ENCODE results near the gene UQCC2.

Gene UQCC2

GRCh38 chr6:33683051-33683571, 28.4 kb downstream of the UQCC2 start:
- no peaks in the 10 kb centered on the region for H4K20me1 ChIP-seq (ENCODE audit: insufficient read depth, low read length)
- no peak overlapping the region for H3K4me3 ChIP-seq (ENCODE audit: low read depth, low read length, poor library complexity, severe bottlenecking)
- no peaks in the 10 kb centered on the region for H3F3A ChIP-seq (ENCODE audit: insufficient read depth, low read length)
- H2AFZ ChIP-seq (ENCODE audit: low read length) = no peak overlapping the region
- H3K4me2 ChIP-seq (ENCODE audit: low read length) = no peak overlapping the region
- no peaks in the 10 kb centered on the region for H3K79me2 ChIP-seq (ENCODE audit: insufficient read depth, low read length)
- H3K9me3 ChIP-seq (ENCODE audit: low read length) = no peaks in the 10 kb centered on the region
- H3K9me2 ChIP-seq (ENCODE audit: low read depth, low read length) = no peaks in the 10 kb centered on the region
- peaks cover 96% of the 10 kb centered on the region for H3K36me3 ChIP-seq (ENCODE audit: insufficient read depth, low read length)
- H3K9ac ChIP-seq (ENCODE audit: low read length) = no peak overlapping the region
- H3K27me3 ChIP-seq (ENCODE audit: insufficient read depth, low read length) = no peaks in the 10 kb centered on the region
- no peaks in the 10 kb centered on the region for H3K4me1 ChIP-seq (ENCODE audit: insufficient read depth, low read length, severe bottlenecking)
- H3K27ac ChIP-seq (ENCODE audit: low read depth, low read length, poor library complexity, severe bottlenecking) = no peak overlapping the region
- no peak for TF ChIP-seq EZH2 (IDR thresholded peaks at IDR 0.05; ENCODE audit: borderline replicate concordance, low read length)
- TF ChIP-seq, protein P1, sequence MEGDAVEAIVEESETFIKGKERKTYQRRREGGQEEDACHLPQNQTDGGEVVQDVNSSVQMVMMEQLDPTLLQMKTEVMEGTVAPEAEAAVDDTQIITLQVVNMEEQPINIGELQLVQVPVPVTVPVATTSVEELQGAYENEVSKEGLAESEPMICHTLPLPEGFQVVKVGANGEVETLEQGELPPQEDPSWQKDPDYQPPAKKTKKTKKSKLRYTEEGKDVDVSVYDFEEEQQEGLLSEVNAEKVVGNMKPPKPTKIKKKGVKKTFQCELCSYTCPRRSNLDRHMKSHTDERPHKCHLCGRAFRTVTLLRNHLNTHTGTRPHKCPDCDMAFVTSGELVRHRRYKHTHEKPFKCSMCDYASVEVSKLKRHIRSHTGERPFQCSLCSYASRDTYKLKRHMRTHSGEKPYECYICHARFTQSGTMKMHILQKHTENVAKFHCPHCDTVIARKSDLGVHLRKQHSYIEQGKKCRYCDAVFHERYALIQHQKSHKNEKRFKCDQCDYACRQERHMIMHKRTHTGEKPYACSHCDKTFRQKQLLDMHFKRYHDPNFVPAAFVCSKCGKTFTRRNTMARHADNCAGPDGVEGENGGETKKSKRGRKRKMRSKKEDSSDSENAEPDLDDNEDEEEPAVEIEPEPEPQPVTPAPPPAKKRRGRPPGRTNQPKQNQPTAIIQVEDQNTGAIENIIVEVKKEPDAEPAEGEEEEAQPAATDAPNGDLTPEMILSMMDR (IDR thresholded peaks at IDR 0.05; ENCODE audit: low read length) = no peak

DNA sequence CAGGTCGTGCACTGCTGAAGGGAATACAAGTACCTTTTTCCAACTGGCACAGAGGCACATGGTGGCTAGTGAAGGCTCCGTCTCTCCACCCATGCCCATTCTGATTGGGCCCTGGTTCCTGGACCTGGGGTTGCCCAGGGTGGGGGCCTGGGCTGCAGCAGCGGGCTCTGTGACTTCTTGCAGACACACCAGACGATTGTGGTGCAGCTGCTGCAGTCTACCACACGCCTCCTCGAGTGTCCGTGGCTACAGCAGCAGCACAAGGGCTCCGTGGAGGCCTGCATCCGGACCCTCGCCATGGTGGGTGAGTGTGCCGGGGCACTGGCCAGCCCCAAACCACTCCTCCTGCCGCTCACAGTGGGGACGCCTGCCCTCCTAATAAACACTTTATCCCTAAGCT, 29.2 kb downstream of the UQCC2 start:
- H3K79me2 ChIP-seq (ENCODE audit: insufficient read depth, low read length) = no peaks in the 10 kb centered on the region
- H3K4me1 ChIP-seq (ENCODE audit: insufficient read depth, low read length, severe bottlenecking) = no peaks in the 10 kb centered on the region
- H3K9me3 ChIP-seq (ENCODE audit: low read length) = no peaks in the 10 kb centered on the region
- H3K4me3 ChIP-seq (ENCODE audit: low read depth, low read length, poor library complexity, severe bottlenecking) = no peak overlapping the region
- H4K20me1 ChIP-seq (ENCODE audit: insufficient read depth, low read length) = no peaks in the 10 kb centered on the region
- no peaks in the 10 kb centered on the region for H3F3A ChIP-seq (ENCODE audit: insufficient read depth, low read length)
- H3K27me3 ChIP-seq (ENCODE audit: insufficient read depth, low read length) = no peaks in the 10 kb centered on the region
- no peak overlapping the region for H3K4me2 ChIP-seq (ENCODE audit: low read length)
- peaks cover 96% of the 10 kb centered on the region for H3K36me3 ChIP-seq (ENCODE audit: insufficient read depth, low read length)
- no peak overlapping the region for H3K9ac ChIP-seq (ENCODE audit: low read length)
- no peak overlapping the region for H3K27ac ChIP-seq (ENCODE audit: low read depth, low read length, poor library complexity, severe bottlenecking)
- TF ChIP-seq, protein P1 (IDR thresholded peaks at IDR 0.05; ENCODE audit: low read length) = no peak
- no peak for TF ChIP-seq EZH2 (IDR thresholded peaks at IDR 0.05; ENCODE audit: borderline replicate concordance, low read length)
- no peak overlapping the region for H2AFZ ChIP-seq (ENCODE audit: low read length)
- H3K9me2 ChIP-seq (ENCODE audit: low read depth, low read length) = no peaks in the 10 kb centered on the region

DNA sequence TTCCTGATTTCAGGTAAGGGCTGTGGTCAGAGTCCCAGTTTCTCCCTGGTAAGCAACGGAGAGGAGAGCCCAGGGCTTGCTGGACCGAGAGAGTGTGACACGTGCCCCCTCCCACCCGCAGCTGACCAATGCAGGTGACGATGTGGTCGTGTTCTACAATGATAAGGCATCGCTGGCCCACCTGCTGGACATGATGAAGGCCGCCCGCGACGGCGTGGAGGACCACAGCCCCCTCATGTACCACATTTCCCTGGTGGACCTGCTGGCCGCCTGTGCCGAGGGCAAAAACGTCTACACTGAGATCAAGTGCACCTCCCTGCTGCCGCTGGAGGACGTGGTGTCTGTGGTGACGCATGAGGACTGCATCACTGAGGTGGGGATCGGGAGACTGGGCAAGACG, 31.7 kb downstream of the UQCC2 start:
- H4K20me1 ChIP-seq (ENCODE audit: insufficient read depth, low read length) = no peaks in the 10 kb centered on the region
- no peak for TF ChIP-seq EZH2 (IDR thresholded peaks at IDR 0.05; ENCODE audit: borderline replicate concordance, low read length)
- TF ChIP-seq, protein P1 (IDR thresholded peaks at IDR 0.05; ENCODE audit: low read length) = no peak
- no peak overlapping the region for H3K4me2 ChIP-seq (ENCODE audit: low read length)
- H2AFZ ChIP-seq (ENCODE audit: low read length) = no peak overlapping the region
- H3K79me2 ChIP-seq (ENCODE audit: insufficient read depth, low read length) = no peaks in the 10 kb centered on the region
- no peaks in the 10 kb centered on the region for H3K9me2 ChIP-seq (ENCODE audit: low read depth, low read length)
- H3F3A ChIP-seq (ENCODE audit: insufficient read depth, low read length) = no peaks in the 10 kb centered on the region
- H3K4me1 ChIP-seq (ENCODE audit: insufficient read depth, low read length, severe bottlenecking) = no peaks in the 10 kb centered on the region
- H3K27me3 ChIP-seq (ENCODE audit: insufficient read depth, low read length) = no peaks in the 10 kb centered on the region
- H3K9me3 ChIP-seq (ENCODE audit: low read length) = no peaks in the 10 kb centered on the region
- H3K36me3 ChIP-seq (ENCODE audit: insufficient read depth, low read length) = peaks cover 95% of the 10 kb centered on the region
- no peak overlapping the region for H3K27ac ChIP-seq (ENCODE audit: low read depth, low read length, poor library complexity, severe bottlenecking)
- no peak overlapping the region for H3K9ac ChIP-seq (ENCODE audit: low read length)
- no peak overlapping the region for H3K4me3 ChIP-seq (ENCODE audit: low read depth, low read length, poor library complexity, severe bottlenecking)
